H9 (cell line): ENCODE results near the gene ERN1. TPM values are rescaled to one million over a fixed set of nuclear protein-coding genes. Genes with fewer than 3 reads are reported as not detected.

Experiments used
- DNase-seq: peaks from one replicate; pipeline ENCODE4 v3.0.0-alpha.2; 2017
- H2AFZ ChIP-seq: one replicate; pipeline ENCODE4 v1.6.1; 2013; ENCODE audit warnings: mild to moderate bottlenecking, low read length, control low read depth, moderate library complexity
- H2AK5ac ChIP-seq: 2 replicates; pipeline ENCODE4 v1.6.1; 2013; ENCODE audit warnings: low read length, control low read depth, mixed read lengths; ENCODE audit not compliant: insufficient read length
- H2BK120ac ChIP-seq: one replicate; pipeline ENCODE4 v1.6.1; 2013; ENCODE audit warnings: low read depth, mild to moderate bottlenecking, low read length, control low read depth, inconsistent platforms; ENCODE audit not compliant: poor library complexity, severe bottlenecking
- H2BK12ac ChIP-seq: 2 replicates; pipeline ENCODE4 v1.6.1; 2013; ENCODE audit warnings: low read length, control low read depth, mixed read lengths, low read depth; ENCODE audit not compliant: insufficient read length
- H2BK15ac ChIP-seq: 2 replicates; pipeline ENCODE4 v1.6.1; 2013; ENCODE audit warnings: low read depth, low read length, control low read depth
- H2BK20ac ChIP-seq: one replicate; pipeline ENCODE4 v1.6.1; 2013; ENCODE audit warnings: low read depth, mild to moderate bottlenecking, low read length, control low read depth, inconsistent platforms; ENCODE audit not compliant: poor library complexity, severe bottlenecking
- H2BK5ac ChIP-seq: 2 replicates; pipeline ENCODE4 v1.6.1; 2013; ENCODE audit warnings: low read length, control low read depth, mixed read lengths; ENCODE audit not compliant: insufficient read length
- H3K14ac ChIP-seq: 2 replicates; pipeline ENCODE4 v1.6.1; 2013; ENCODE audit warnings: low read length, control low read depth; ENCODE audit not compliant: insufficient read depth
- H3K18ac ChIP-seq: 2 replicates; pipeline ENCODE4 v1.6.1; 2013; ENCODE audit warnings: low read depth, mild to moderate bottlenecking, mixed read lengths, low read length, control low read depth; ENCODE audit not compliant: insufficient read length
- H3K23ac ChIP-seq: 2 replicates; pipeline ENCODE4 v1.6.1; 2013; ENCODE audit warnings: low read length, control low read depth, mixed read lengths, low read depth; ENCODE audit not compliant: insufficient read length
- H3K23me2 ChIP-seq: 2 replicates; pipeline ENCODE4 v1.6.1; 2013; ENCODE audit warnings: low read depth, mild to moderate bottlenecking, mixed read lengths, low read length, control low read depth; ENCODE audit not compliant: insufficient read length, poor library complexity, severe bottlenecking
- H3K27ac ChIP-seq: 2 replicates; pipeline ENCODE4 v1.5.1; 2013; ENCODE audit warnings: low read length, control low read depth, mixed read lengths, low read depth; ENCODE audit not compliant: insufficient read length
- H3K27me3 ChIP-seq: 2 replicates; pipeline ENCODE4 v1.6.1; 2013; ENCODE audit warnings: low read length, control low read depth, inconsistent platforms; ENCODE audit not compliant: insufficient read depth
- H3K4ac ChIP-seq: 2 replicates; pipeline ENCODE4 v1.6.1; 2013; ENCODE audit warnings: low read depth, mild to moderate bottlenecking, control low read depth, inconsistent platforms, low read length, moderate library complexity
- H3K4me1 ChIP-seq: 2 replicates; pipeline ENCODE4 v1.6.1; 2013; ENCODE audit warnings: low read length, control low read depth, inconsistent platforms; ENCODE audit not compliant: insufficient read depth
- H3K4me2 ChIP-seq: 2 replicates; pipeline ENCODE4 v1.6.1; 2013; ENCODE audit warnings: low read length, control low read depth, mixed read lengths; ENCODE audit not compliant: insufficient read length, insufficient read depth
- H3K56ac ChIP-seq: 2 replicates; pipeline ENCODE4 v1.6.1; 2013; ENCODE audit warnings: low read depth, mild to moderate bottlenecking, mixed read lengths, low read length, control low read depth; ENCODE audit not compliant: insufficient read length
- H3K79me1 ChIP-seq: 2 replicates; pipeline ENCODE4 v1.6.1; 2013; ENCODE audit warnings: low read depth, mild to moderate bottlenecking, moderate library complexity, low read length, control low read depth, inconsistent platforms; ENCODE audit not compliant: insufficient read depth, poor library complexity, severe bottlenecking
- H3K79me2 ChIP-seq: 2 replicates; pipeline ENCODE4 v1.6.1; 2013; ENCODE audit warnings: low read length, control low read depth, inconsistent platforms; ENCODE audit not compliant: insufficient read depth
- H3K9ac ChIP-seq: 2 replicates; pipeline ENCODE4 v1.6.1; 2013; ENCODE audit warnings: low read length, control low read depth, mixed read lengths; ENCODE audit not compliant: insufficient read length; ENCODE audit errors: extremely low read depth
- H3K9me3 ChIP-seq: one replicate; pipeline ENCODE4 v1.6.1; 2013; ENCODE audit warnings: low read depth, low read length, inconsistent platforms; ENCODE audit not compliant: control insufficient read depth
- H3T11ph ChIP-seq: one replicate; pipeline ENCODE4 v1.6.1; 2013; ENCODE audit warnings: mild to moderate bottlenecking, low read length, control low read depth, inconsistent platforms
- H4K20me1 ChIP-seq: one replicate; pipeline ENCODE4 v1.6.1; 2013; ENCODE audit not compliant: control insufficient read depth, insufficient read length, insufficient read depth
- H4K5ac ChIP-seq: 2 replicates; pipeline ENCODE4 v1.6.1; 2013; ENCODE audit warnings: low read depth, mild to moderate bottlenecking, mixed read lengths, low read length, control low read depth; ENCODE audit not compliant: insufficient read length
- H4K8ac ChIP-seq: replicated peaks from 2 replicates; pipeline ENCODE4 v1.6.1; 2013; ENCODE audit warnings: low read length, control low read depth, mixed read lengths, low read depth; ENCODE audit not compliant: insufficient read length
- H4K91ac ChIP-seq: 2 replicates; pipeline ENCODE4 v1.6.1; 2013; ENCODE audit warnings: low read depth, mild to moderate bottlenecking, moderate library complexity, mixed read lengths, low read length, control low read depth; ENCODE audit not compliant: insufficient read length
- H3K27ac Mint-ChIP-seq, 3 experiments: 2 replicates in 2 of 3; 3 replicates in 1 of 3; pipeline ENCODE4 v1.8.0; 2020 to 2021; ENCODE audit warnings: mixed read lengths in 3 of 3, mild to moderate bottlenecking in 1 of 3, moderate library complexity in 1 of 3
- H3K27me3 Mint-ChIP-seq: 2 replicates; pipeline ENCODE4 v1.8.0; 2021; ENCODE audit warnings: low read depth, mild to moderate bottlenecking, moderate library complexity, mixed read lengths
- H3K36me3 Mint-ChIP-seq, 3 experiments: 2 replicates in 2 of 3; 3 replicates in 1 of 3; pipeline ENCODE4 v1.8.0; 2020 to 2021; ENCODE audit warnings: low read depth in 3 of 3, mixed read lengths in 3 of 3; ENCODE audit not compliant: insufficient read depth in 1 of 3
- H3K4me1 Mint-ChIP-seq, 2 experiments: 2 replicates each; pipeline ENCODE4 v1.8.0; 2020; ENCODE audit warnings: mixed read lengths in 2 of 2
- H3K4me3 Mint-ChIP-seq, 2 experiments: 2 replicates in 1 of 2; 3 replicates in 1 of 2; pipeline ENCODE4 v1.8.0; 2020 to 2021; ENCODE audit warnings: mild to moderate bottlenecking in 2 of 2, mixed read lengths in 2 of 2, moderate library complexity in 1 of 2
- H3K9me3 Mint-ChIP-seq, 2 experiments: 2 replicates in 1 of 2; 3 replicates in 1 of 2; pipeline ENCODE4 v1.8.0; 2020; ENCODE audit warnings: mild to moderate bottlenecking in 2 of 2, mixed read lengths in 2 of 2, moderate library complexity in 1 of 2
- CTCF ChIP-seq: fragments of 200-600 bp; sonication (generic); conservative IDR thresholded peaks from 3 replicates; pipeline ENCODE4 v1.8.0; 2021; ENCODE audit warnings: antibody characterized with exemption, mild to moderate bottlenecking
- WGBS: extraction: QIAGEN DNeasy Blood & Tissue Kit; methylation state at CpG from one replicate; pipeline ENCODE4 v1.1.7; 2013; ENCODE audit warnings: missing lambda C conversion rate, low lambda C conversion rate, mixed read lengths; ENCODE audit not compliant: insufficient read length; ENCODE audit errors: extremely low coverage; 5-methylcytosine and 5-hydroxymethylcytosine counted together
- total RNA-seq: library from RNA; stranded (reverse); gene quantifications from 2 replicates; pipeline ENCODE4 v1.2.1, GENCODE V29; 2021

ERN1 gene
- total RNA-seq, 1 experiment from 2014 or later = 5.0 TPM

- Histone ChIP-seq H3T11ph (no peak overlapping the region), H4K5ac (no peak overlapping the region), H3K4ac (no peak overlapping the region), H3K79me1 (no peaks in the 10 kb centered on the region), H3K4me2 (no peak overlapping the region), H3K56ac (no peak overlapping the region), H2BK12ac (no peak overlapping the region), H4K8ac (no peak overlapping the region), H2BK5ac (no peak overlapping the region), H3K23me2 (no peaks in the 10 kb centered on the region), H3K27me3 (no peaks in the 10 kb centered on the region), H2BK15ac (no peak overlapping the region), H2BK20ac (no peak overlapping the region), H3K4me1 (peaks cover 3% of the 10 kb centered on the region; the same call in 1 of the 2 replicates), H3K9me3 (no peaks in the 10 kb centered on the region), H4K91ac (no peak overlapping the region), H2AFZ (no peak overlapping the region), H2AK5ac (no peak overlapping the region), H2BK120ac (no peak overlapping the region), H3K79me2 (no peaks in the 10 kb centered on the region), H3K27ac (no peak overlapping the region), H4K20me1 (no peaks in the 10 kb centered on the region), H3K23ac (no peak overlapping the region), H3K9ac (no peak overlapping the region), H3K18ac (no peak overlapping the region), H3K14ac (no peak overlapping the region)
- no peak for TF ChIP-seq CTCF
- Mint-ChIP-seq H3K4me3 (no peak overlapping the region), H3K27ac (no peak overlapping the region; a peak in 1 of 7 replicates), H3K4me1 (peaks cover 10 to 22% of the 10 kb centered on the region in 2 experiments), H3K9me3 (no peaks in the 10 kb centered on the region), H3K27me3 (peaks cover 5% of the 10 kb centered on the region), H3K36me3 (no peaks in the 10 kb centered on the region)
- DNase-seq = peak; percentile 29
- WGBS = no CpG with 5 or more reads among the region's 19 CpGs
Observed at GRCh38 chr17:64004903-64005733, 124.8 kb downstream of the ERN1 start.
